Psoas muscle (tissue), 8 donors: Measurements from ENCODE around the gene FKBP2. TPM values are rescaled to one million over a fixed set of nuclear protein-coding genes. Genes with fewer than 3 reads are reported as not detected.

Source experiments
- ATAC-seq, 4 donors: fragments of 200-7000 bp; cut with Tn5 transposase; one replicate each; pipeline ENCODE4 v1.9.1; 2020; ENCODE audit warnings: moderate library complexity in 3 of 4, mild to moderate bottlenecking in 2 of 4
- DNase-seq, 2 donors: peaks; one replicate each; pipeline ENCODE4 v3.0.0-alpha.2; 2020
- H3K27ac ChIP-seq: fragments of 200-600 bp; one replicate; pipeline ENCODE4 v1.8.0; 2022
- H3K27me3 ChIP-seq, 3 donors: fragments of 200-600 bp in 1 of 3; one replicate each; pipeline versions ENCODE4 v1.6.1 to v1.8.0; 2013 to 2022; ENCODE audit warnings: low read length in 2 of 3, mild to moderate bottlenecking in 2 of 3, moderate library complexity in 1 of 3; ENCODE audit not compliant: insufficient read depth in 3 of 3
- H3K36me3 ChIP-seq, 2 donors: fragments of 200-600 bp in 1 of 2; one replicate each; pipeline versions ENCODE4 v1.6.1 to v1.8.0; 2013 to 2022; ENCODE audit warnings: low read depth in 1 of 2, mild to moderate bottlenecking in 1 of 2, moderate library complexity in 1 of 2; ENCODE audit not compliant: insufficient read depth in 1 of 2
- H3K4me1 ChIP-seq: fragments of 200-600 bp; one replicate; pipeline ENCODE4 v1.8.0; 2022
- H3K4me3 ChIP-seq: fragments of 200-600 bp; one replicate; pipeline ENCODE4 v1.8.0; 2022; ENCODE audit warnings: mild to moderate bottlenecking
- H3K9me3 ChIP-seq: fragments of 200-600 bp; one replicate; pipeline ENCODE4 v1.8.0; 2022
- CTCF ChIP-seq: fragments of 200-600 bp; IDR thresholded peaks from one replicate; pipeline ENCODE4 v1.8.0; 2022; ENCODE audit warnings: antibody characterized with exemption
- WGBS, 3 donors: extraction: QIAGEN DNeasy Blood & Tissue Kit; methylation state at CpG; one replicate each; pipeline versions ENCODE4 v1.1.6 to v1.1.7; 2013; 5-methylcytosine and 5-hydroxymethylcytosine counted together
- intact Hi-C, 2 donors: fragments of 100-400 bp; cut with DNase I; formaldehyde crosslinking; loops; one replicate each; pipeline versions ENCODE4 v1.11.0 to v1.14.2; 2022
- polyA plus RNA-seq, 3 donors: library from polyadenylated mRNA; stranded (reverse); fragments of 200-250 nt; gene quantifications; one replicate each; pipeline ENCODE4 v1.2.3, GENCODE V29; 2013
- total RNA-seq, 4 donors: library from RNA; stranded (reverse); fragmentation: NEBNext Ultra II Directional in 2 of 4; extraction: Animal tissue kit (Norgen Biotek cat#: 25700) in 2 of 4; gene quantifications; one replicate each; pipeline versions ENCODE4 v1.2.1 to v1.2.4, GENCODE V29; 2021 to 2023
- donor health status: healthy with polysubstance abuse.
- donor health status: DM: no; HTN: no; CAD: no; lungs with moderate emphysema.
- donor health status: Bipolar disorder and iron deficiency.
- donor health status: healthy.
- donor health status: DM: yes; HTN: yes; CAD: no.
- donor health status: DM: no; HTN: no; CAD: no.
- donor health status: DM: no; HTN: no; CAD: no.
- donor health status: DM: yes; HTN: yes; CAD: no.

The FKBP2 gene
- total and polyA plus RNA-seq, 7 donors: 17.8 to 228 (median 26.6) TPM

GRCh38 chr11:64224891-64225607, 15.8 kb upstream of the FKBP2 start:
- 44 to 55% (median 48%) methylated on average over 22 of the region's 22 CpGs for WGBS, 3 donors
- Histone ChIP-seq H3K27ac (peak overlapping the region; percentile 91), H3K36me3 (peaks cover 0 to 29% of the 10 kb centered on the region in 2 donors), H3K27me3 (no peaks in the 10 kb centered on the region), H3K4me3 (peak overlapping the region; percentile 74), H3K4me1 (peaks cover 49% of the 10 kb centered on the region), H3K9me3 (no peaks in the 10 kb centered on the region)
- ATAC-seq (peak in 3 of 4 donors; percentile 1 to 3 (median 2)), DNase-seq (peak in 1 of 2 donors; percentile 51)
- intact Hi-C loops: loop anchor here in 1 of 2 donors (5.0 kb wide), 1 partner anchor 38 kb away; the partner anchor contains the start of gene STIP1
- TF ChIP-seq CTCF: no peak

- WGBS, 3 donors: 1% methylated on average over 48 to 54 of the region's 54 CpGs
- Histone ChIP-seq H3K9me3 (no peaks in the 10 kb centered on the region), H3K36me3 (peaks cover 0 to 23% of the 10 kb centered on the region in 2 donors), H3K4me1 (peaks cover 50% of the 10 kb centered on the region), H3K27me3 (no peaks in the 10 kb centered on the region), H3K27ac (peak within 1 kb of the TSS; percentile 91), H3K4me3 (peak within 1 kb of the TSS; percentile 74)
- ATAC-seq: peak; percentile 81 to 88 (median 82)
- DNase-seq: peak; percentile 92 to 96
- peak; percentile 25 for TF ChIP-seq CTCF
- intact Hi-C loops: loop anchor here in 1 of 2 donors (5.0 kb wide), 1 partner anchor 39 kb away; the partner anchor contains the start of gene STIP1
These were observed 15.0 kb upstream of the FKBP2 start, which contains the start of the genes NUDT22 and TRPT1 for GRCh38 chr11:64225608-64226506. TSS of gene NUDT22 (plus strand) at chr11:64226274. CDS start at chr11:64226653, 379 bp downstream. TSS of gene TRPT1 (minus strand) at chr11:64226186. CDS start at chr11:64225860, 326 bp downstream.

GRCh38 chr11:64226507-64227051, 14.3 kb upstream of the FKBP2 start:
- 6 to 13% (median 9%) methylated on average over 22 to 26 of the region's 26 CpGs for WGBS, 3 donors
- intact Hi-C loops: loop anchor here in 1 of 2 donors (5.0 kb wide), 1 partner anchor 39 kb away; the partner anchor contains the start of gene STIP1
- H3K36me3 ChIP-seq: peaks cover 0 to 16% of the 10 kb centered on the region in 2 donors
- no peaks in the 10 kb centered on the region for H3K27me3 ChIP-seq
- H3K4me1 ChIP-seq: peaks cover 57% of the 10 kb centered on the region
- H3K9me3 ChIP-seq: no peaks in the 10 kb centered on the region
- peak overlapping the region; percentile 74 for H3K4me3 ChIP-seq
- TF ChIP-seq CTCF: no peak
- H3K27ac ChIP-seq: peak overlapping the region; percentile 91
- DNase-seq (peak; percentile 69 to 76), ATAC-seq (peak; percentile 43 to 59 (median 56))

- WGBS, 3 donors: 55 to 83% (median 72%) methylated on average over 2 to 3 of the region's 3 CpGs
- peaks cover 0 to 15% of the 10 kb centered on the region in 2 donors for H3K36me3 ChIP-seq
- DNase-seq (no peak), ATAC-seq (no peak)
- H3K9me3 ChIP-seq: no peaks in the 10 kb centered on the region
- intact Hi-C loops: loop anchor here in 1 of 2 donors (5.0 kb wide), 1 partner anchor 40 kb away; the partner anchor contains the start of gene STIP1
- peaks cover 52% of the 10 kb centered on the region for H3K4me1 ChIP-seq
- TF ChIP-seq CTCF: no peak
- H3K4me3 ChIP-seq: peak overlapping the region; percentile 74
- no peaks in the 10 kb centered on the region for H3K27me3 ChIP-seq
- H3K27ac ChIP-seq: peak overlapping the region; percentile 91
These were observed 13.4 kb upstream of the FKBP2 start for GRCh38 chr11:64227405-64227956.
